ENCODE results near the gene FTO.

The FTO gene

DNA sequence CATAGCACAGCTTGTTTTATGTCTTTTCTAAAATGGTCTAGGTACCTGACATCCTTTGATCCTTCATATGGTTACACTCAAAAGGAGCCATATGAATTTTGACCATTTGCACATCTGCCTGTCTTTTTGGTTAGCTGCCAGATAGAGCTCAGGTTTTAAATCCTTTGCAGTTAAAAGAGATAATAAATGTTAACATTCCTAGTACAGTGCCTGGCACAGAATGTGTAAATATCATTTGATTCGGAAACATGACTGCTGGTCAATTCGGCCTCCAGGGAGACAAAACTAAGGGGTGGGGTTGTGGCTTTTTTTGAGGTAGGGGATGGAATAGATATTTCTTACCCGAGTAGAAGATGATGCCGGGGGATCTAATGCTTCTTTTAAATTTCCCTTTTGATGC lies 64.2 kb downstream of the FTO start:
- DNase-seq = no peak
- Histone ChIP-seq H3K27ac (peak overlapping the region; percentile 84), H3K27me3 (replicated peaks) (no peaks in the 10 kb centered on the region), H3K36me3 (replicated peaks) (no peaks in the 10 kb centered on the region), H3K4me3 (ENCODE audit: low read depth, low read length) (no peak overlapping the region)
- TF ChIP-seq, protein P1, sequence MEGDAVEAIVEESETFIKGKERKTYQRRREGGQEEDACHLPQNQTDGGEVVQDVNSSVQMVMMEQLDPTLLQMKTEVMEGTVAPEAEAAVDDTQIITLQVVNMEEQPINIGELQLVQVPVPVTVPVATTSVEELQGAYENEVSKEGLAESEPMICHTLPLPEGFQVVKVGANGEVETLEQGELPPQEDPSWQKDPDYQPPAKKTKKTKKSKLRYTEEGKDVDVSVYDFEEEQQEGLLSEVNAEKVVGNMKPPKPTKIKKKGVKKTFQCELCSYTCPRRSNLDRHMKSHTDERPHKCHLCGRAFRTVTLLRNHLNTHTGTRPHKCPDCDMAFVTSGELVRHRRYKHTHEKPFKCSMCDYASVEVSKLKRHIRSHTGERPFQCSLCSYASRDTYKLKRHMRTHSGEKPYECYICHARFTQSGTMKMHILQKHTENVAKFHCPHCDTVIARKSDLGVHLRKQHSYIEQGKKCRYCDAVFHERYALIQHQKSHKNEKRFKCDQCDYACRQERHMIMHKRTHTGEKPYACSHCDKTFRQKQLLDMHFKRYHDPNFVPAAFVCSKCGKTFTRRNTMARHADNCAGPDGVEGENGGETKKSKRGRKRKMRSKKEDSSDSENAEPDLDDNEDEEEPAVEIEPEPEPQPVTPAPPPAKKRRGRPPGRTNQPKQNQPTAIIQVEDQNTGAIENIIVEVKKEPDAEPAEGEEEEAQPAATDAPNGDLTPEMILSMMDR (IDR thresholded peaks at IDR 0.05; ENCODE audit: low read depth, low read length, missing control alignments) = no peak
- in situ Hi-C loops (cut with HindIII; ENCODE audit: low pct_ligation_motif_present, low sequenced_read_pairs) = no loop called here

DNA sequence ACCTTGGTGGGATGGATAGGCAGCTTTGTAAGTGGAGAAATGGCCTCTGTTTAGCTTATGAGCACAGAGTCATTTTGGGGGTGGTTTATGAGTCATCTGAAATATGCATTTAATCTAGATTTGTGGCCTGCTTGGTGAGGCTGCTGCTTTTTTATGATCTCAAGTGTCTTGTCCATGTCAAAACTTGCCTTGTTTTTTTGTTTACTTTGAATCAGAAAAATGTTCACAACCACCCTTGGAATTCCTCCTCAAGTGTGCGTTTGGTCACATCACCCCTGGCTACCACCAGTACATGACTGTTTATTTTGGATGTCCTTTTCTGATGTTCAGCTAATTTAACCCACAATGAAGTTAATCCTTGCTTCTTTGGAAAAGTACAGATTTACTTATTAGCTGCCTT lies 64.6 kb downstream of the FTO start:
- H3K4me3 ChIP-seq (ENCODE audit: low read depth, low read length) = no peak overlapping the region
- H3K36me3 ChIP-seq (replicated peaks) = no peaks in the 10 kb centered on the region
- in situ Hi-C loops (cut with HindIII; ENCODE audit: low pct_ligation_motif_present, low sequenced_read_pairs) = no loop called here
- H3K27me3 ChIP-seq (replicated peaks) = no peaks in the 10 kb centered on the region
- peak; percentile 96 for DNase-seq
- peak overlapping the region; percentile 89 for H3K27ac ChIP-seq
- TF ChIP-seq, protein P1 (IDR thresholded peaks at IDR 0.05; ENCODE audit: low read depth, low read length, missing control alignments) = no peak

DNA sequence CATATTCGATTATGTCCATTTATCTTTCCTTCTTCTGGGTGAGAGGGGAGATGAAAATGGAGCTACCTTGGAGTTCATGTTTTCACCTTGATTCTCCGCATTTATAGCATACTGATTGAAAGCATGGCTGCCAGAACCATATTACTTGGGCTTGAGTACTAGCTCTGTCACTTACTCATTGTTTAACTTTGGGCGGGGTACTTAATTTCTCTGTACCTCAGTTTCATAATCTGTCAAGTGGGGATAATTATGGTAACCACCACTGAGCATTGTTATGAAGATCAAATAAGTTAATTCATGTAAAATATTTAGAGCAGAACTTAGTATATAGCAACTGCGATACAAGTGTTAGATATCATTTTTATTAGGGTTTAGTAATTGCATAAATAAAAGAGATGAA lies 65.2 kb downstream of the FTO start:
- in situ Hi-C loops (cut with HindIII; ENCODE audit: low pct_ligation_motif_present, low sequenced_read_pairs) = no loop called here
- H3K27me3 ChIP-seq (replicated peaks) = no peaks in the 10 kb centered on the region

DNA sequence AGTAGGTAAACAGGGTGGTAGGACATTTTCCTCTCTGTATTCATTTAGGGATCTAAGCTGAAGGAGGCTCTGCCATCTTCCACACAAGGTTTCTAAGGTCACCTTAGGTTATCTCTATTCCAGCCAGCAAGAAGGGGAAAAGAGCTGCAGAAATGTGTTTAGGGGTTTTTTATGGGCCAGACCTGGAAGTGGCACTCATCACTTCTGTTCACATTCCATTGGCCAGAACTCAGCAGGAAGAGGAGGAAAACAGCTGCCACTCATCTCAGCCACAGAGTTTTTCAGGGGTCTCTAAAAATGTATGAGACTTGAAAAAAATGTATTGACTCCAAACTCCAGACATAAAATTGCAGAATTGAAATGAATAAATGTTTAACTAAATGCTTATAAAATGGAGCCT lies 65.8 kb downstream of the FTO start:
- Histone ChIP-seq H3K36me3 (replicated peaks) (no peaks in the 10 kb centered on the region), H3K27me3 (replicated peaks) (no peaks in the 10 kb centered on the region), H3K4me3 (ENCODE audit: low read depth, low read length) (no peak overlapping the region), H3K27ac (no peak overlapping the region)
- TF ChIP-seq, protein P1 (IDR thresholded peaks at IDR 0.05; ENCODE audit: low read depth, low read length, missing control alignments) = no peak
- in situ Hi-C loops (cut with HindIII; ENCODE audit: low pct_ligation_motif_present, low sequenced_read_pairs) = no loop called here
- DNase-seq = no peak

More for the DNA sequence above, 65.2 kb downstream of the FTO start:
- Histone ChIP-seq H3K27ac (peak overlapping the region; percentile 89), H3K36me3 (replicated peaks) (no peaks in the 10 kb centered on the region), H3K4me3 (ENCODE audit: low read depth, low read length) (no peak overlapping the region)
- TF ChIP-seq, protein P1 (IDR thresholded peaks at IDR 0.05; ENCODE audit: low read depth, low read length, missing control alignments) = no peak
- no peak for DNase-seq

GRCh38 chr16:53770641-53771040 lies 66.7 kb downstream of the FTO start:
- DNase-seq = no peak
- no peak overlapping the region for H3K27ac ChIP-seq

More at GRCh38 chr16:53770641-53771040, 66.7 kb downstream of the FTO start:
- H3K4me3 ChIP-seq (ENCODE audit: low read depth, low read length) = no peak overlapping the region
- no peaks in the 10 kb centered on the region for H3K27me3 ChIP-seq (replicated peaks)
- no peaks in the 10 kb centered on the region for H3K36me3 ChIP-seq (replicated peaks)
- in situ Hi-C loops (cut with HindIII; ENCODE audit: low pct_ligation_motif_present, low sequenced_read_pairs) = no loop called here
- TF ChIP-seq, protein P1 (IDR thresholded peaks at IDR 0.05; ENCODE audit: low read depth, low read length, missing control alignments) = no peak

All from brain microvascular endothelial cell (primary cell).